D341Med (cell line): ENCODE data around the gene PCSK6.
A peak's percentile ranks its signal among the peaks of the same experiment; 100 is the strongest.
"Not testable (repeated sequence)": the region's sequence is repeated elsewhere in the genome, so short reads cannot be mapped to it uniquely, and the experiment has no call there.

ENCODE experiments used
- DNase-seq: peaks from one replicate; pipeline ENCODE4 v3.0.0; 2012; ENCODE audit warnings: low spot score

PCSK6 gene

DNA sequence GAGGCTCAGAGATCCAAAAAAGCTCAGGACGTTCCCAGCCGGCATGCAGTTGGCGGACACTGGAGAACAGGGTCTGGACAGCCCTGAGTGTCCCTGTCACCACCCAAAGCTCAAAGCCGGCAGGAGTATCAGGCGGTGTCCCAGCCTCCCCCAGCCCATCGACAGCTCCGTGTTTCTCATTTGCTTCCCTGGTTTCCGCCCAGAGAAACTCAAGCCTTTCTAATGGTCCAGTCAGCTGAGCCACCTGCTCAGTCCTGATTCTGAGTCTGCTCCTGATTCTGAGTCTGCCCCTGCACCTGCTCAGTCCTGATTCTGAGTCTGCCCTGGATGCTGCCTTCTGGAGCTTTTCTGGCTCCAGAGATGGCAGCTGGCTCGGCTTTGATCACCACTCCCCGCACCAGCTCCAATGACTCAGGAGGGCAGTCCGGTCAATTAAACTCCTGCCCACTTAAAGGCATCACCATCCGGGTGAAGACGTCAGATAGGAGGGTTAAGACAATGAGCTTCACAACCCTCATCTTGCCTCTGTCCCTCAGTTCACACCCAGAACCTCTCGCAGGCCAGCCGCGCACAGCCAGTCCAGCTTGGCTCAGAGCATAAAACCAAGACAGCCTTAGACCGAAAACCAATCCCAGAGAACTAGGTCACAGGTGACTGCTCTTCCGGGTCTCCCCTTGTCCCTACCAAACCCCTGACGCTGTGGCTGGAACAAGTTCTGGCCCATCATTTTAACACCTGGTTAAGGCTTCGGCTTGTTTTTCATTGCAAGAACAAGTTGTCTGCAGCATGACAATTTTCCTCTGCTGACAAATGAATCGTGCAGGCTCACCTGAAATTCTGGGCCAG lies 6.8 kb downstream of the PCSK6 start:
- no peak for DNase-seq

DNA sequence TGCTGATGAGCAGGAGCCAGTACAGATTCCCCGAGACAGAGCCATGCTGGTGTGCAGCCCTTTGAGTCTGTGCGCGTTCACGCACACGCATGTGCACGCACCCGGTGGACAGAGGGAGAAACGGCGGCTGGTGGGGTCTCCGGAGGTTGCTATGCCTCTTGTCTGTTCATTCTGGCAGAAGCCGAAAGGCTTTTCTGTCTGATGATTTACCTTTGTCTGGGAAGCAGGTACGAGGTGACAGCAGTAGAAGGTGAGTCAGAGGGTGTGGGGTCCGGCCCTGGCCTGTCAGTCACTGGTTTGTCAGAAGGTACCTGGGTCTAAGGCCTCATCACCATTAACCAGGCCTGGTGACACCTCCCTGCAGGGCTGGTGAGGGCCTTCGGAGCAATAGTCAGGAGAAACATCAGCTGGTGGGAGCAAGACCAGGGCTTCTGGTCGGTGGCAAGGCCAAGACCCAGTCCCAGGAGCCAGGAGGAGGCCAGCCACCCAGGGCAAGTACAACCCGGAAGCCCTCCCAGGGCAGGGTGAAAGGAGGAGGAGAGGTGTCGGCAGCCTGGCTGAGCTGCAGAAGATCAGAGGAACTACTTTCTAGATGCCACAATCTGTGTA lies 7.5 kb downstream of the PCSK6 start:
- DNase-seq, result no peak

DNA sequence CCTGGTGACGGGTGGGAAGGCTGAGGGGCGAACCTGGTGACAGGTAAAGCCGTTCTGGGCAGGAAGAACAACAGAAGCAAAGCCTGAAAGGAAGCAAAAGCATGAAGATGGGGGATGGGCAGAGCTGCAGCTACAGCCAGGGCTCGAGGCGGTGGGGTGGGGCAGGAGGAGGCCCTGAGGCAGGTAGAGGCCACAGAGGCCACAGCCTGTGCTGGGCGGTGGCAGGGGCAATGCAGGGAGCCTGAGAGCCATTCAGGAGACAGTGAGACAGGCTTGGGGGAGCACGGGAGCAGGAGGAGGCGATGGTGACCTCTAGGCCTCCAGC lies 8.2 kb downstream of the PCSK6 start:
- no peak for DNase-seq

DNA sequence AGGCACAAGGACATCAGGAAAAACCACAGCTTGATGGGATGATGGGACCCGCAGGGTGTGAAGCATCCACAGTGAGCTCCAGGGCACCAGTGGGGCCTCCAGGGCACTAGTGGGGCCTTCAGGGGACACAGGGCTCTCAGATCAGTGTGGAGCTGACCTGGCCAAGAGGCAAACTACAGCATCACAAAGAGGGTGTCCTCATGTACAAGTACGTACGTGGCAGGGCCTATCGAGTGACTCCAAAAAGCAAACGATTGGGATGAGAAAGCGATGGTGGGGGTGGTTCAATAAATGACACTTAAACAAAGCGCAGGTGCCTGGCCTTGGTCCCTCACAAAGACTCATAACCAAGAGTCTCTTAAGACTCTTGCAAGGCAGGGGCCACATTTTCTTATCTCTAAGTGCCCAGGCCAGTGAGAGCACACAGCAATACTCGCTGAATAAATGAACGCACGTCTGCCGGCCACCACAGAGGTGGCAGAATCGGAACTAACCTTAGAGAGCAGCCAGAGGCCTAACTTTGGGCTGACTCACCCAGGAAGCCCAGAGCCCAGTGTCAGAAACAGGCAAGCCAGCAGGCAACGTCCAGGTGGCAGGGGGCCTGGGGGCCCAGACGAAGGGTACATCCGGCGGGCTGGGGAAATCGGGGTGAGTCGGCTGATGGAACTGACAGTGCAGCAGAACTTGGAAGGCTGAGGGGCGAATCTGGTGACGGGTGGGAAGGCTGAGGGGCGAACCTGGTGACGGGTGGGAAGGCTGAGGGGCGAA lies 8.7 kb downstream of the PCSK6 start:
- DNase-seq, result no peak

DNA sequence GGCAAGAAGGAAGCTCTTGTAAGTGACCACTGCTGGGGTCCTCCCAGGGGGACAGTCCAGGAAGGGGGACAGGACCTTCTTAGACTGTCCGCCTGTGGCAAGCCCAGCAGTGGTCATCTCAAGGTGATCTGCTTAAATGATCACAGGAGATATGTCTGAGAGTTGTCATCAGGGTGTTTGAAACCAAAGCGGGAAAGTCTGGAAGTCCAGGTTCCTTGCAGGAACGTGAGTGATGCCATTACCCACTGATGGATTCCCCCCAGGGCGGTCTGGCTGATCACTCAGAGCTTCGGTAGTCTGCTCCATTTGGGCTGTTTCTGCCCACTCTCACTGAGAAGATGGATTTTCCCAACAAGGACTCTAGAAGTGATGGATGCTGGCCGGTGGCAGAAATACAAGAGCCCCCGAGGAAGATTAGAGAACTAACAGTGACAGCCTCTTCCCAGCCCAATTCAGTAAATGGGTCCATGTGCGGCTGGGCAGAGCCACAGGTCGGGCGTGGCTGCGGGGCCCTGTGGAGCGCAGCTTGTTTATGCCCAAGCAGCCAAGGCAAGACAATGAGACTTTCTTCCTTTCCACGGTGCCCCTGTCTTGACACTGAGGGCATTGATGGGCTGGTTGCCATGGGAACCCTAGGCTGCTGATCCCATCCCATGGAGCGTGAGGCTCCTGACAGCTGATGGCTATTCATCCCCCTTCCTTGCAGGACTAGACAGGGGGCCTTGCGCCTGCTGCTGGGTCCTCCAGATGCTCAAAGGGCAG lies 9.5 kb downstream of the PCSK6 start:
- peak; percentile 10 for DNase-seq

DNA sequence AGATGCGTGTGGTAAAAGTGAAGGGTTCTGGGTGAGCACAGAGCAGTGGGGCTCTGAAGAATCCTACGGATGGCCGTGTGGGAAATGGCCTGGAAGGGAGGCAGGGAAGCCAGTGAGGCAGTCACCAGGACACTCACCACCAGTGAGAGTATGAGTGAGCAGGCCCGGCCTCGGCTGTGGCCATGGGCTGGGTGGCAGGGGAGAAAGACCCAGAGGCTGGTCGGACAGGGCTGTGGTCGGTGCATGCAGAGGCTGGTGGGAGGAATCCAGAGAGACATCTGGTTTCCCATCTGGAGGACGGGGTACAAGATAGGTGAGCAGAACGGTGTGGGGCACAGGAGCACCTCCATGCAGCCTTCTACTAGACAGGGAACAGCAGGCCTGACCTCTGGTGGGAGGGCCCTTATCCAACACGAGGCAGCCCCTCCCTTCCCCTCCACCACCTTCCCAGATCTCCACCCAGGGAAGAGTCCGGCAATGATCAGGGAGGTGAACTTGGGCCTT lies 10.1 kb downstream of the PCSK6 start:
- peak; percentile 15 for DNase-seq

DNA sequence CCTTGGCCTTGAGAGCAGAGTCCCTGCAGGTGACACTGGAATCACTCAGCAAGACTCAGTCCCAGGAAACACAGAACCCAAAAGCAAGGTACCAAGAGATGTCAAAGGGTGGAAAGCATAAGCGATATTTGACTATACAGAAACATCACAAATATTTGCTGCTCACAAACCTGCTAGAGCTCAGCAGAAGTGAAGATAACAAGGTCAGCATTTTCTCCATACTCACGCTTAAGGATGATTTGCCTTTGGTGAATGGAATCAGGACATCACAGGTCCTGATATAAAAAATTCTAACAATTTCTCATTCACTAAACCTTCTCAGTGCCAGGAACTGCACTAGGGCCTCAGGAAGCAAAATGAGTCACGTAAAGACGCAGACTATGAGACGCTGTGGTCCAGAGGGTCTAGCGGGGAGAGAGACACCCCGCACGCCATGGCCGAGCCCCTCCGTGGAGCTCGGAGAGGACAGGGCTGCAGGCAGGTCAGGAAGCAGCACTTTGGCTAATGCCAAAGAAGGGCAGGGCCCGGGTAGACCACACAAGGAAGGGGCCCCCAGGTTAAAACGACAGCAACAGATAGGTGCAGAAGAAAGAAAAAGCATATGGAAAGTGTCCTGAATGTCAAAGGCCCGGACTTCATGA lies 10.7 kb downstream of the PCSK6 start:
- DNase-seq, result peak; percentile 25

DNA sequence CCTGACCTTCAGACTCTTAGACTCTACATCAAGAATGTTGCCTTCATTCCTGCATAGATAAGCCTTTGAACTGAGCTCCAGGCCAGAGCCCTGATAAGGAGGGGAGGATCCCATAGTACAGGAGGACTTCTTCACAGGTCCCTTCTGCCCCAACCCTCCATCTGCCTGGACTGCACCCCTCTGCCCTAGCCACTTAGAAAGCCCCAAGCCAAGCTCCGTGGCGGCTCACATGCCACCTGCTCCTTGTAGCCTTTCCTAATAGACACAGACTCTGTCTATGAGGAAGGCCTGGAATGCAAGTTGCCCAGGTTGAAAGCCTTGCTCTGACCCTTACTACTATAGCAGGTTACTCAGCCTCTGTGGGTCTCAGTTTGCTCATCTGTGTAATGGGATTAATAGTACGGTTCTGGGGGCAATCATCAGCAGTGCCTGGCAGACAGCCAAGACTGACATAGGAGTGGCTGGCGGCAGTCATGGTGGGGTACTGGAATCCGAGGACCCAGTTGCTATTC lies 11.6 kb downstream of the PCSK6 start:
- DNase-seq, result no peak

DNA sequence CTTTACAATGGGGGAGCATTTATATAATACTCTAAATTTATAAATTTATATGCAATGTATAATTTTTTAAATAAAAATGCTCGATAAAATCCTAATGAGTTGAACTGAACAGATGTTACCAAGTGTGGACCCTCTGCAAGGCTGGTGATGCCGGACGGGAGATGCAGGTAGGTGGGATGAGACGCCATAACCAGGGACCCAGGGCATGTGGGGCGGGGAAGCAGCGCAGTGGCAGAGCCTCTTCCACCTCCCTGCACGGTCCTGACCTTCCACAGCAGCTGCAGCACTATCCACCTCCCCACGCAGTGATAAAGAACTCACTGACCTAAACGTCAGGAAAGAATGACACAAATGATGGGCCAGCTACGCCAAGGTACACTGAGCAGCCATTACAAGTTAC lies 12.8 kb downstream of the PCSK6 start:
- no peak for DNase-seq

DNA sequence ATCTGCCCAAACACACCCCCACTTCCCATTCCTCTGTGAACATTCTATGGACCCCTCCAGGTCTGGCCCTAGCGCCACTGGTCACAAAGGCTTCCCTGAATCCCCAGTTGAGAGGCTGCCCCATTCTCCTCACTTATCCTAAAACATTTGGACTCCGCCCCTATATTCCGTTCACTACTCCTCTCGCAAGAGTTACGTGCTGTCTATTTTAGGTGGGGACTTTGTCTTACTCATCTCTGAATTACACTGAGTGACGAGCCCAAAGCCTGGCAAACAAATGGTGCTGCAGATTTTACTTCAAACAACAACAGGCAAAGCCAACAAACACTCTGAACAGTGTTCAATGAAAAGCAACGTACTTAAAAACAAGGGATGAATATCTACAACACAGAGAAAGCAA lies 14.5 kb downstream of the PCSK6 start:
- DNase-seq, result no peak

DNA sequence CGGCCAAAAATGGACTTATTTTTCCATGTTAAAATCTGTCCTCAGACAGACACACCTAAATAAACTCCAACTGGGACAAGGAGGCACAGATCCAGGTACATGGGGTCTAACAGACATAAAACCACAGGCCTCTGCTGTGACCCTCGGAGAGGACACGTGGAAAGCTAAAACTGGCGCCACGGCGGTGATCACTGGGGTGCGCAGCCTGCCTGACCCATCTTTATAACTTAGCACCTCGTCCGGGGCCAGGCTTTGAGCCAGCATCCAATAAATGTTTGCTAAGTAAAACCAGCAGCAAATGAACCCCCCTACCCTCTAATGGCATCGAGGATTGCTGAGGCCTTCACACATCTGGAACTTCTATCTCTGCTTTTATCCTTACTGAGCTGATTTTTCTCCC lies 15.3 kb downstream of the PCSK6 start:
- DNase-seq, result no peak

DNA sequence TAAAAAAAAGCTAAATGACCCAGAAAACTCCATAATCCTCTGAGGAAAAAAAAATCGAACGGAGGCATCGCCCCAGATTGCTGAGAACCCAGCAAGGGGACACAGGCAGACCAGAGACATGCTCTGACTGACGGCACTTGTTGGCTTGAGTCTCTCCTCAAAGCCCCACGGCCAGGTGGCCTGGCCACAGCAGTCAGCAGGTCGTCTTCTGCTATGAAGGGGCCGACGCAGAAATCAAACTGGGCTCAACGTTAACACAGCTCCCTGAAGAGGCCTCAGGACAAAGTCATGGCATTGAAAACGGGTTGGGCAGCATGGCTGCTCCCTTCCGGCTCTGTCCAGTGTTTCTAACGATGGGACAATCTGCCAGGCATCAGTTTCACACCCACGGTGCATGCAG lies 17.5 kb downstream of the PCSK6 start:
- DNase-seq, result no peak

DNA sequence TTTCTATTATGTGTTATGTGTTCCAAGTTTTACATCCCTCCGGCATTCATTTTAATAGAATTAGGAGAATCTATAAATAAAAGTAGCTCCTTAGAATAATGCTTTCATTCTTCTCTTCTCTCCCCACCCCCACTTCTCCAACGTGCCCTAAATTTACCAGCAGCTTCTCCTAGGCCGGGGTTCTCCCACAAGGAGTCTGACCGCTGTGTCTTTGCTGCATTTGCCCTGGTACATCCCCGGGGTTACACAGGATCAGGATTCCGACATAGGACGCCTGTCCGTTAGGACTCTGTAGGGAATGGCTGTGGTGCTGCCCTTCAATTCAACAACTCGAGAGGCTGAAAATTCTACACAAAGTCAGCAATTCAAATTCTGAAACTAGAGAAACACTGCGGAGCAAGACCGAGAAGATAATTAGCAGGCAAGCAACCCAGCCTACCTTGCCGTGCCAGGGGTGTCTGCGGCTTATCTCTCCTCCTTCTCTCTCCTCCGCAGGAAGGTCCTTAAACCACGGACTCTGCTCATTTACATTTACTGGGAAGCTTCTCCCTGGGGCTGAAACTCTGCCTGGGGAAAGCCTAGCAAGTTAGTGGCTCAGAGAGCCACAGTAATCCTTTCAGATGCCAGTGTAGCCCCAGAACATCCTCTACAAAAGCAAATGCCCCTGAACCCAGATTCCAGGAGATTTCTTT lies 18.8 kb downstream of the PCSK6 start:
- DNase-seq, result peak; percentile 25

DNA sequence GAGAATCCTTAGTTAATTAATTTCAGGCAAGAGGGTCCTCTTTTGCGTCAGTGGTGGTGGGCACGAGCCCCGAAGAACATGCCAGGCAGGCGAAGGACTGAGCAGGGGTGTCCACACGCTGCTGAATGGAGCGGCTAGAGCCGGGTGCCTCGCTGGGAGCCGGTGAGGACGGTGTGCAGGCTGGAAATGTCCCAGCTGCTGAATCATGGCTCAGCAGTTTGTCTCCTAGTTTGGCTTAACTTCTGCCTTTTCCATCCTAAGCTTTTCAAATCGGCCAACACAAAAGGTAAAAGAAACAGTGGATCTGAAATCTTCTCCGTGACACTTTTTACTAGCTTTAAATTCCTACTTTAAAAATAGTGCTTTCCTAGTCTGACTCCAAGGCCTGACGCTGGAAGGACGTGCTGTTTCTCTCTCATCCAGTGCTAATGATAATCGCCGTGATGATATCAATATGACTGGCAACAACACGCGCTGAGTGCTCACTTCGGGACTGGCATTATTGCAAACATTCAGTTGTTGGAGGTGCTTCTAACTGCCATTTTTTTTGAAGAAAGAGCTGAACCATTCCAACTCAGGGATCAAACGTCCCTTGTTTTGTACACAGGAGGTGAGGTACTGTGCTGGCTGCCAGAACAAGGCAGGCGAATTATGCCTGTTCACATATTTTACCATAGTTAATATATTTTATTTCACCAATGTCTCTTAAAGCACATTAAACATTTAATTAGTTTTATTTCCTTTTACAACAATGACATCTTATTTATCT lies 19.8 kb downstream of the PCSK6 start:
- DNase-seq, result peak; percentile 48

DNA sequence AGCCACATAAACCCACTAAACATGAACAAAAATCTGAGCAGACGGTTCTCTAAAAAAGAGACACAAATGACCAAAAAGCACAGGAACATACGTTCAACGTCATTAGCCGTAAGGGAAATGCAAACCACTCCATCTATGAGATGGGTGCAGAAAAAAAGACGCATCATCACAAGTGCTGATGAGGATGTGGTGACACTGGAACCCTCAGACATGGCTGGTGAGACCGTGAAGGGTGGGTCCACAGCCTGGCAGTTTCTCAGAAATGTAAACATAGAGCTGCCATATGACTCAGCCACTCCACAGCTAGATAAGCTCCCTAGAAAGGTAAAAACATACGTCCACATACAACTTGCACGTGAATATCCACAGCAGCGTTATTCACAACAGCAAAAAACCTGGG lies 23.3 kb downstream of the PCSK6 start:
- DNase-seq, result no peak

DNA sequence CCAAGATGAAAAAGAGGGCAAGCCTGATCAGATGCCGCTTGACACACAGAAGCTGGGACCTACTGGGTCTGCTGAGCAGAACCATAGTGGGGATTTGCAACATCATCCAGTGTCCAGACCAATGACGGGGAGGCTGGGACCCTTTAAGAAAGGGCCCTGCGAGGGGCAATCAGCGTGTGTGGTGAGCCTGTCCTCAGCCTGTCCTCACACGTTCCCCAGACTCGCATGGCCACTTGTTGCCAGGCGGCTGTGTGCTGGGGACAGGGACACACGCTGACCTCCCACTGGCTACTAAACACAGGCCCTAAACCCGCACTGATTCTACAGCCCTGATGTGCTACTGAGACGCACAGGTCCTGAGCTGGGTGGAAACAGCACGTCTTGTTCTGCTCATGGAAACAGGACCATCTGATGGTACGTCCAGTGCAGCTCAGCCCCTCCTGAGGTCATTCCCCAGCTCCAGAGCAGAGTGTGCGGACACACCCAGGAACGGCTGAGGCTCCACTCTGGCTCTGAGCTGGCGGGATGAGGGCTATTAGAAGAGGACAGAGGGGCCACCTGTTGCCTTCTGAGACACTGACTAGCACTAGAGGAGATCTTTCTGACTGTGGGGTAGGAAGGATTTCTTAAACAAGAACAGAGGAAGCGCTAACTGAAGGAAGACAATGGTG lies 24.4 kb downstream of the PCSK6 start:
- no peak for DNase-seq

DNA sequence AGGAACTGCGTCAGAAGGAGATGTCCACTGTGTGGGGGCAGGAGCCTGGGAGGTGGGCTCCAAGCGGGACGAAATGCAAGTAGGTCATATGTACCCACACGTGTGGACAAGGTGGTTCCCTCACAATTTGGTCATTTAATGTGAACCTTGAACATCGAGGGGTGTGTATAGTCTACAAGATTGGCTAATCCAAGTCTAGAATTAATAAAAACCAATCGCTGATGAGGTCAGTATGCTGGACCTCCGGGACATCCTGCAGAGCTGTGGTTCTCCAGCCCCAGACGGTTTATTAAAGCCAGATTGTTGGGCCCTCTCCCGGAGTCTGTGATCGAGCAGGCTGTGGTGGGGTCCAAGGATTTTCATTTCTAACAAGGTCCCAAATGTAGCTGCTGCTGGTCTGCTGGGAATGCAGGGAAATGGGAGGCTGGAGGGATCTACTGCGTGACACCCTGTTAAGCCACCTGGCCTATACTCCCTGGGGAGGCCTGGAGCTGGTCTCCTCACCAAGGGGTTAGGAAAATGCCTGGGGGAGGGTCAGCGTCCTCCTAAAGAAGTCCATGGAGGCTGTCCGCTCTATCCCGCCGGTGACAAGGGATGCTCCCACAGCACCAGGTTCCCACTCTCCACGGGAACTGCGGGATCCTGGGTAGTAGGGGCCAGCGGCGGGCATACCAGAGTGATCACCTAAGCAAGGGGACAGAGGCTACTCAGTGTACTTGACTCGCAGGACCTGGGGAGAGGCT lies 25.1 kb downstream of the PCSK6 start:
- no peak for DNase-seq

DNA sequence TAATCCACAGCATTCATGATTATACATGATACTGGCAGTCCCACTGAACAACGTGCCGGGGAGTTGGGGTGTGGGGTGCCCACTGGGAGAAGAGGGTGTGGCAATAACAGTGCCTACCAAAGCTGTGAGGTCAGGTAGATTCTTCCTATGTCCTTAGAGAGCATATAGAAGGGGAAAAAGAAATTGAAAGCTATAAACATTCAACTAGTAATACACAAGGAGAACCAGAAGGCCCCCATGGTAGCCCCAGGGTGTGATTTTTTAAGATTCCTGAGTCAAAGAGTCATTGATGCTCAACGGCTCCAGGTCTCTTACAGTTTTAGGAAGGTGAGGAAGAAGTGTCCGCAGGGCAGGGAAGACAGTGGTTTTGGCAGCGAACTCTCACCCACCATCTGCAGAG lies 25.8 kb downstream of the PCSK6 start:
- DNase-seq, result not testable (repeated sequence)

DNA sequence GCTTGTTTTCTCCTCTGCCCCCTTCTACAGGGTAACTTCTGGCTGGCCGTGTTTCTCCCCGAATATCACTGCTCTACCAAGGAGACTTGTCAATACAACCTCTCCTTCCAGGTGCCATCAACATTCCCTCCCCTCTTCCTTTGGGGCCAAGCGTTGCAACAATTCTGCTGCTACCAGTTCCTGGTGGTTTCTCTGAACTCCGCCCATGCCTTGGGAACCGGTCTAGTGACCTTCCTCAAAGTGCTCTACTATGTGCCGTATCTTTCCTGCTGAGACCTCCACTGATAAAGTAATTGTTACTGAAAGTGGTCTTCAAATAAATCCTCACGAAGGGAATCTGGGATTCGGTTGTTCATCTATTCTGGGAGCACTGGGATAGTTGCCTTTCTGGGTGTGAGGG lies 26.2 kb downstream of the PCSK6 start:
- no peak for DNase-seq
